Measurements from ENCODE around the gene MED23. TPM values are rescaled to one million over a fixed set of nuclear protein-coding genes. Genes with fewer than 3 reads are reported as not detected.

MED23 gene
- polyA plus RNA-seq, 1 of the 3 experiments (the other 2 are of a cell fraction): 10.1 TPM

DNA sequence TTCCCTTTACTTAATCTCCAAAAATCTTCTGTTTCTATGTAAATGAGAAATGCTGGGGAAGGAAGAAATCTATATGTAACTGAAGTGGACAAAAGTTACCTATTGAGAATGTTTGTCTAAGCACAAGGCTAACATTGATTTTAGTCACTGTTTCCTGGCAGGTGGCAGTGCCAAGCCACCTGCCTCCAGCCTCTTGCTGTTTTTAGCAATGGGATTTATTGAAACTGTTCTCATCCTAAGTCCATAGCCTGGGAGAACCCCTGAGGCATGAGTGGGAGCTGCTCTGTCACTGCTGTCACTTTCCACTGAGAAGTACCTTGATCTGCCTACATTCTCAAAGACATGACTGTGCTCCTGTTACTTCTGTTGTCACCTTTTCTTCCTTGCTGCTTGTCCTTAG is 23.7 kb upstream of the MED23 start:
- POLR2A ChIA-PET: no interaction called here
- Histone ChIP-seq H3K4me1 (ENCODE audit: control insufficient read depth in 1 of 2, insufficient read depth in 2 of 2, low read depth in 1 of 2, low read length in 1 of 2) (no peaks in the 10 kb centered on the region), H2AFZ (ENCODE audit: low read depth) (no peak overlapping the region), H4K20me1 (ENCODE audit: insufficient read depth) (no peaks in the 10 kb centered on the region), H3K79me2 (ENCODE audit: insufficient read depth) (no peaks in the 10 kb centered on the region), H3K27ac (ENCODE audit: low read depth in 2 of 2, low read length in 1 of 2) (no peak overlapping the region), H3K36me3 (replicated peaks in 1 of 2; ENCODE audit: control insufficient read depth in 1 of 2, insufficient read depth in 2 of 2, low read length in 1 of 2) (no peaks in the 10 kb centered on the region), H3K9me2 (no peaks in the 10 kb centered on the region), H3F3A (replicated peaks; ENCODE audit: insufficient read depth) (no peaks in the 10 kb centered on the region), H3K9me3 (no peaks in the 10 kb centered on the region), H3K4me3 (ENCODE audit: low read depth in 2 of 2, low read length in 1 of 2) (no peak overlapping the region), H3K9ac (no peak overlapping the region), H3K27me3 (ENCODE audit: insufficient read depth) (peaks cover 5% of the 10 kb centered on the region; the same call in 1 of the 2 replicates), H3K4me2 (no peak overlapping the region)
- DNase-seq: no peak
- TF ChIP-seq, protein P1, sequence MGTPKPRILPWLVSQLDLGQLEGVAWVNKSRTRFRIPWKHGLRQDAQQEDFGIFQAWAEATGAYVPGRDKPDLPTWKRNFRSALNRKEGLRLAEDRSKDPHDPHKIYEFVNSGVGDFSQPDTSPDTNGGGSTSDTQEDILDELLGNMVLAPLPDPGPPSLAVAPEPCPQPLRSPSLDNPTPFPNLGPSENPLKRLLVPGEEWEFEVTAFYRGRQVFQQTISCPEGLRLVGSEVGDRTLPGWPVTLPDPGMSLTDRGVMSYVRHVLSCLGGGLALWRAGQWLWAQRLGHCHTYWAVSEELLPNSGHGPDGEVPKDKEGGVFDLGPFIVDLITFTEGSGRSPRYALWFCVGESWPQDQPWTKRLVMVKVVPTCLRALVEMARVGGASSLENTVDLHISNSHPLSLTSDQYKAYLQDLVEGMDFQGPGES (IDR thresholded peaks at IDR 0.05; ENCODE audit: low read depth, low read length): no peak
- TF ChIP-seq, protein P2, sequence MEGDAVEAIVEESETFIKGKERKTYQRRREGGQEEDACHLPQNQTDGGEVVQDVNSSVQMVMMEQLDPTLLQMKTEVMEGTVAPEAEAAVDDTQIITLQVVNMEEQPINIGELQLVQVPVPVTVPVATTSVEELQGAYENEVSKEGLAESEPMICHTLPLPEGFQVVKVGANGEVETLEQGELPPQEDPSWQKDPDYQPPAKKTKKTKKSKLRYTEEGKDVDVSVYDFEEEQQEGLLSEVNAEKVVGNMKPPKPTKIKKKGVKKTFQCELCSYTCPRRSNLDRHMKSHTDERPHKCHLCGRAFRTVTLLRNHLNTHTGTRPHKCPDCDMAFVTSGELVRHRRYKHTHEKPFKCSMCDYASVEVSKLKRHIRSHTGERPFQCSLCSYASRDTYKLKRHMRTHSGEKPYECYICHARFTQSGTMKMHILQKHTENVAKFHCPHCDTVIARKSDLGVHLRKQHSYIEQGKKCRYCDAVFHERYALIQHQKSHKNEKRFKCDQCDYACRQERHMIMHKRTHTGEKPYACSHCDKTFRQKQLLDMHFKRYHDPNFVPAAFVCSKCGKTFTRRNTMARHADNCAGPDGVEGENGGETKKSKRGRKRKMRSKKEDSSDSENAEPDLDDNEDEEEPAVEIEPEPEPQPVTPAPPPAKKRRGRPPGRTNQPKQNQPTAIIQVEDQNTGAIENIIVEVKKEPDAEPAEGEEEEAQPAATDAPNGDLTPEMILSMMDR (IDR thresholded peaks at IDR 0.05): no peak
- TF ChIP-seq, protein P3, sequence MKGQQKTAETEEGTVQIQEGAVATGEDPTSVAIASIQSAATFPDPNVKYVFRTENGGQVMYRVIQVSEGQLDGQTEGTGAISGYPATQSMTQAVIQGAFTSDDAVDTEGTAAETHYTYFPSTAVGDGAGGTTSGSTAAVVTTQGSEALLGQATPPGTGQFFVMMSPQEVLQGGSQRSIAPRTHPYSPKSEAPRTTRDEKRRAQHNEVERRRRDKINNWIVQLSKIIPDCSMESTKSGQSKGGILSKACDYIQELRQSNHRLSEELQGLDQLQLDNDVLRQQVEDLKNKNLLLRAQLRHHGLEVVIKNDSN (IDR thresholded peaks at IDR 0.05; ENCODE audit: borderline replicate concordance, low read depth): no peak
- TF ChIP-seq, protein P4, sequence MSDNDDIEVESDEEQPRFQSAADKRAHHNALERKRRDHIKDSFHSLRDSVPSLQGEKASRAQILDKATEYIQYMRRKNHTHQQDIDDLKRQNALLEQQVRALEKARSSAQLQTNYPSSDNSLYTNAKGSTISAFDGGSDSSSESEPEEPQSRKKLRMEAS (IDR thresholded peaks at IDR 0.05; ENCODE audit: low read depth): no peak
- TF ChIP-seq TCF12 (IDR thresholded peaks at IDR 0.05): no peak
- TF ChIP-seq YY1 (IDR thresholded peaks at IDR 0.05; ENCODE audit: low read depth): no peak
- CTCF ChIA-PET: interaction anchor here (1.6 kb wide), 1 partner anchor 23 kb away, joined by 5 read pairs; the partner anchor contains the start of gene MED23

DNA sequence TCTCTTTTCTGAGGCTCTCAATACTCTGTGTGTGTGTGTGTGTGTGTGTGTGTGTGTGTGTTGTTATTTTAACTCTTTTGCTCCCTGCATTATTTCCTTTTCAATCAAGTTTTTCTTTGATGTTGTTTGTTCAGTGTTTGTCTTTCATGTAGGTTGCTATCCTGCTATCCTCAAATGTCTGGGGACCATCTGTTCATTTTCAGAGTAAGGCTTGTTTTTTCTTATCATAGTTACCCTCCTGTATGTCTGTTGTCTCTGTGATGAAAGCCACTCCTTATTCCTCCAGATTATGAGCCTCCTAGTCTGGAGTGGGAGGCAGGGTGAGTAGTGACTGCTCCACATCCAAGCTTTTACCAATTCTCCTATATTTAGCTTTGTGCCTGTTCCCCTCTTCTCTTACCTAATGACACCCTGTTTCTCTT is 18.2 kb upstream of the MED23 start:
- no peaks in the 10 kb centered on the region for H4K20me1 ChIP-seq (ENCODE audit: insufficient read depth)
- no peaks in the 10 kb centered on the region for H3K4me1 ChIP-seq (ENCODE audit: control insufficient read depth in 1 of 2, insufficient read depth in 2 of 2, low read depth in 1 of 2, low read length in 1 of 2)
- no peaks in the 10 kb centered on the region for H3K36me3 ChIP-seq (replicated peaks in 1 of 2; ENCODE audit: control insufficient read depth in 1 of 2, insufficient read depth in 2 of 2, low read length in 1 of 2)
- H3K9me2 ChIP-seq: no peaks in the 10 kb centered on the region
- H3K4me3 ChIP-seq (ENCODE audit: low read depth in 2 of 2, low read length in 1 of 2): no peak overlapping the region
- H3K27ac ChIP-seq (ENCODE audit: low read depth in 2 of 2, low read length in 1 of 2): no peak overlapping the region
- H3K4me2 ChIP-seq: no peak overlapping the region
- ChIA-PET POLR2A (no interaction called here), CTCF (no interaction called here)
- no peaks in the 10 kb centered on the region for H3F3A ChIP-seq (replicated peaks; ENCODE audit: insufficient read depth)
- no peak for DNase-seq
- no peak overlapping the region for H3K9ac ChIP-seq
- no peak overlapping the region for H2AFZ ChIP-seq (ENCODE audit: low read depth)
- no peaks in the 10 kb centered on the region for H3K9me3 ChIP-seq
- H3K27me3 ChIP-seq (ENCODE audit: insufficient read depth): no peaks in the 10 kb centered on the region
- no peaks in the 10 kb centered on the region for H3K79me2 ChIP-seq (ENCODE audit: insufficient read depth)
- TF ChIP-seq RAD21 (IDR thresholded peaks at IDR 0.05; ENCODE audit: low read length) (no peak), MEF2A (IDR thresholded peaks at IDR 0.05; ENCODE audit: borderline replicate concordance, low read depth) (no peak), FOXJ3 (CRISPR knock-in tag; IDR thresholded peaks at IDR 0.05) (no peak), CHD2 (IDR thresholded peaks at IDR 0.05; ENCODE audit: low read length, partially characterized antibody) (no peak), RCOR1 (IDR thresholded peaks at IDR 0.05; ENCODE audit: low read length) (no peak), POLR2AphosphoS5 (IDR thresholded peaks at IDR 0.05; ENCODE audit: low read depth, low read length) (no peak), NRF1 (IDR thresholded peaks at IDR 0.05; ENCODE audit: low read depth, low read length) (no peak), NFIC (IDR thresholded peaks at IDR 0.05; ENCODE audit: borderline replicate concordance) (no peak), FOSL2 (IDR thresholded peaks at IDR 0.05; ENCODE audit: borderline replicate concordance, low read depth) (no peak)
- TF ChIP-seq, protein P5, sequence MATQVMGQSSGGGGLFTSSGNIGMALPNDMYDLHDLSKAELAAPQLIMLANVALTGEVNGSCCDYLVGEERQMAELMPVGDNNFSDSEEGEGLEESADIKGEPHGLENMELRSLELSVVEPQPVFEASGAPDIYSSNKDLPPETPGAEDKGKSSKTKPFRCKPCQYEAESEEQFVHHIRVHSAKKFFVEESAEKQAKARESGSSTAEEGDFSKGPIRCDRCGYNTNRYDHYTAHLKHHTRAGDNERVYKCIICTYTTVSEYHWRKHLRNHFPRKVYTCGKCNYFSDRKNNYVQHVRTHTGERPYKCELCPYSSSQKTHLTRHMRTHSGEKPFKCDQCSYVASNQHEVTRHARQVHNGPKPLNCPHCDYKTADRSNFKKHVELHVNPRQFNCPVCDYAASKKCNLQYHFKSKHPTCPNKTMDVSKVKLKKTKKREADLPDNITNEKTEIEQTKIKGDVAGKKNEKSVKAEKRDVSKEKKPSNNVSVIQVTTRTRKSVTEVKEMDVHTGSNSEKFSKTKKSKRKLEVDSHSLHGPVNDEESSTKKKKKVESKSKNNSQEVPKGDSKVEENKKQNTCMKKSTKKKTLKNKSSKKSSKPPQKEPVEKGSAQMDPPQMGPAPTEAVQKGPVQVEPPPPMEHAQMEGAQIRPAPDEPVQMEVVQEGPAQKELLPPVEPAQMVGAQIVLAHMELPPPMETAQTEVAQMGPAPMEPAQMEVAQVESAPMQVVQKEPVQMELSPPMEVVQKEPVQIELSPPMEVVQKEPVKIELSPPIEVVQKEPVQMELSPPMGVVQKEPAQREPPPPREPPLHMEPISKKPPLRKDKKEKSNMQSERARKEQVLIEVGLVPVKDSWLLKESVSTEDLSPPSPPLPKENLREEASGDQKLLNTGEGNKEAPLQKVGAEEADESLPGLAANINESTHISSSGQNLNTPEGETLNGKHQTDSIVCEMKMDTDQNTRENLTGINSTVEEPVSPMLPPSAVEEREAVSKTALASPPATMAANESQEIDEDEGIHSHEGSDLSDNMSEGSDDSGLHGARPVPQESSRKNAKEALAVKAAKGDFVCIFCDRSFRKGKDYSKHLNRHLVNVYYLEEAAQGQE (IDR thresholded peaks at IDR 0.05; ENCODE audit: low read depth, low read length): no peak
- TF ChIP-seq, protein P3 (IDR thresholded peaks at IDR 0.05; ENCODE audit: borderline replicate concordance, low read depth): no peak
- TF ChIP-seq, protein P2 (IDR thresholded peaks at IDR 0.05): no peak

All from SK-N-SH (cell line).